Neural cell (in vitro differentiated cells): ENCODE data around the gene BEX3.

Source experiments
- CTCF ChIP-seq: fragments of 450-650 bp; IDR thresholded peaks from 2 replicates; pipeline ENCODE4 v1.5.1; 2014; ENCODE audit warnings: antibody characterized with exemption, mild to moderate bottlenecking, moderate library complexity; ENCODE audit not compliant: poor library complexity, severe bottlenecking
- EZH2 ChIP-seq: fragments of 200-600, 300-800 bp; shearing (Covaris generic), sonication (generic); IDR thresholded peaks from 2 replicates; pipeline ENCODE4 v1.6.1; 2014; ENCODE audit warnings: antibody characterized with exemption, low read length, borderline replicate concordance, mild to moderate bottlenecking; ENCODE audit not compliant: insufficient read depth, poor library complexity, severe bottlenecking
- REST ChIP-seq: IDR thresholded peaks from 2 replicates; pipeline ENCODE4 v1.6.1; 2012; ENCODE audit warnings: borderline replicate concordance

DNA sequence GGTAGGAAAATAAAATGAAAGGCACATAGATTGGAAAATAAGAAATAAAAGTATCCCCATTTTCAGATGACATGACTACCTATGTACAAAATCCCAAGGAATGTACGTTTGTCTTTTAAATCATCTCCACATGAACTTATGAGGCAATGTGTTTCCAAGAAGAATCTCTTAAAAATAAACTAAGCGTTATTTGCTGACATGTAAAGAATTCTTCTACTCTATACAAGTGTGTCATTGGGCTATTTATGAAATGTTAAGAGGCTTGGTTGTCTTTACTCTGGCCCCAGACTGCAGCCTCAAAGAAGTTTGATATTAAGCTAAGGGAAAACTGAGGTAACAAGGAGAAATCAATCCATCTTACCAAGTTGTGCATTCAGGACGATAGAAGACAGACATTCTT is 17.1 kb downstream of the BEX3 start:
- TF ChIP-seq CTCF (no peak), REST (no peak), EZH2 (no peak)
